ENCODE results near the gene NARF. TPM values are rescaled to one million over a fixed set of nuclear protein-coding genes. Genes with fewer than 3 reads are reported as not detected.

Gene NARF
- total RNA-seq, 2 experiments from 2014 or later: 49.9 to 51.3 TPM

- Mint-ChIP-seq H3K36me3 (peaks cover 28% of the 10 kb centered on the region), H3K4me1 (peaks cover 4% of the 10 kb centered on the region), H3K4me3 (no peak overlapping the region), H3K9me3 (no peaks in the 10 kb centered on the region), H3K27ac (no peak overlapping the region), H3K27me3 (no peaks in the 10 kb centered on the region)
- no peak for DNase-seq
These were observed 10.2 kb downstream of the NARF start for GRCh38 chr17:82468692-82469091.

DNA sequence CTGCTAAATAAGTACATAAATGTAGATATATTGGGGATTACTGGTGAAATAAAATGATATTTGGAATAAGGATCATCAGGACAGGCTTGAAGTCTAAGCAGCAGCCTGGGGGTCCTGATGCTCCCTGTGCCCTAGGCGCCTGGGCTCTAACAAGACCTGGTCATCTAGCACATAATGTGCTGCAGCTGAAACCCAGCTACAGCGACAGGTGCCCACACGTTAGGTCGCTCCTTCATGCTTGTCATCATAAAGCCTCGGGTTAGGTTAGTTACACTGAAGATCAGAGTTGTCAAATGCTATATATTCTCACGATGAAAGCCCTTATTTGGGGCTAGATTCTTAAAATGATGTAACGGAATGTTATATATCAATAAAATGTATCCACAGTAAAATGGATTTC is 11.5 kb downstream of the NARF start:
- no peaks in the 10 kb centered on the region for H3K27me3 Mint-ChIP-seq
- DNase-seq: no peak
- H3K4me3 Mint-ChIP-seq: no peak overlapping the region
- H3K4me1 Mint-ChIP-seq: peaks cover under 1% of the 10 kb centered on the region
- peaks cover 18% of the 10 kb centered on the region for H3K36me3 Mint-ChIP-seq
- H3K27ac Mint-ChIP-seq: no peak overlapping the region
- no peaks in the 10 kb centered on the region for H3K9me3 Mint-ChIP-seq

DNA sequence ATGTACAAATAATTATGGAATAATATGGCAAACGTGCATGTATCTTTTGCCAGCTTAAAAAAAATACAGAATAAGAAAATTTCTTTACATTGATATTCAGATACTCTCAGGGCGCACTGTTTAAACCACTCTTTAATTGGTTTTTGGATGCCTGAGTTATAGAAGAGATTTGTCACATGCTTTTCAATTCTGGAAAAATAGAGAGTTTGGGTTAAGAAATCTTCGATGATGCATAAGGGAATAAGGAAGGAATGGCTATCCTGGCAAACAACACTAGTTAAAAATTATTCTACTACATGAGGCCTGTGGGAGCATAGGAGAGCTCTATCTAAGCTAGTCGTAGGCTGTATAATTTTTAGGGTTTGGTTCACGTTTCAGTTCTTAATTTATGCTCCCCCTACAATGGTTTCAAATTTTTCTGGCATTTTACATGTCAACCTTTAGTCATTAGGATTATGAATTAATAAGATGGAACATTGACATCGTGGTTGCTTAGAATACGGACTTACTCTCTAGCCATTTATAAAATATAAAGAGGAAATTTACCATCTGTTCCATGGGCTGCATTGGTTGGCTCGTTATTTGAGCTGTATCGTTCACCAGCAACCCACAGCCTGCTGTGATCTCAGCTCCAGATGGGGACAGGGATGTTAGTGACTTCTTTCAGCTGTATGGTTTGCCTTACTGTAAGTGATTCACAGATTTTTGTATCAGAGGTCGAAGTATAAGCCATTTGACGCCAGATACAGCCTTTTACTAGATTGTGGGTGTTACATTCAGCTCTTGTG is 15.9 kb downstream of the NARF start:
- DNase-seq: no peak
- Mint-ChIP-seq H3K4me1 (no peaks in the 10 kb centered on the region), H3K27me3 (no peaks in the 10 kb centered on the region), H3K4me3 (no peak overlapping the region), H3K9me3 (no peaks in the 10 kb centered on the region), H3K36me3 (peaks cover 11% of the 10 kb centered on the region), H3K27ac (no peak overlapping the region)

GRCh38 chr17:82475458-82475857 is 16.9 kb downstream of the NARF start:
- Mint-ChIP-seq H3K27me3 (no peaks in the 10 kb centered on the region), H3K36me3 (peaks cover 8% of the 10 kb centered on the region), H3K4me1 (no peaks in the 10 kb centered on the region), H3K4me3 (no peak overlapping the region), H3K9me3 (no peaks in the 10 kb centered on the region), H3K27ac (no peak overlapping the region)
- no peak for DNase-seq

- Mint-ChIP-seq H3K4me1 (no peaks in the 10 kb centered on the region), H3K27ac (no peak overlapping the region), H3K4me3 (no peak overlapping the region), H3K9me3 (no peaks in the 10 kb centered on the region), H3K27me3 (no peaks in the 10 kb centered on the region), H3K36me3 (peaks cover 2% of the 10 kb centered on the region)
- no peak for DNase-seq
These were observed 19.4 kb downstream of the NARF start for GRCh38 chr17:82477934-82478333.

- Mint-ChIP-seq H3K36me3 (peaks cover 5% of the 10 kb centered on the region), H3K27ac (no peak overlapping the region), H3K4me1 (no peaks in the 10 kb centered on the region)
These were observed 21.1 kb downstream of the NARF start for GRCh38 chr17:82479602-82480001.

DNA sequence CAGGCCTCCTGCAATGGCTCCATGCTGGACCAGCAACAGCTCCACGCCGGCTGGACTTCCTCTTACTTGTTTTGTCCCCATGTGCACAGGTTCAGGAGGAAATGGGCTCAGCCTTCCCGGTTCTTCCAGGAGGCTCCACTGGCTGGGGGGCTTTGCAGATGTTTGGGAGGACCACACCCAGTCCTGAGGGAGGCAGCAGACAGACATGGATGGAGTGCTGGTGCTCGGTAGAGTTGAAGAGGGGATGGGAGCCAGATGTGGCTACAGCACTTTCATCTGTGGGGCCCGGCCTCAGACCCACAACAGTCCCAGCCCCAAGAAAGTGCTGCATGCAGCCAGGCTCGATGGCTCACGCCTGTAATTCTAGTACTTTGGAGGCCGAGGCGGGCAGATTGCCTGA is 21.8 kb downstream of the NARF start:
- no peaks in the 10 kb centered on the region for H3K4me1 Mint-ChIP-seq
- DNase-seq: no peak
- no peaks in the 10 kb centered on the region for H3K27me3 Mint-ChIP-seq
- no peaks in the 10 kb centered on the region for H3K9me3 Mint-ChIP-seq
- no peak overlapping the region for H3K4me3 Mint-ChIP-seq
- H3K27ac Mint-ChIP-seq: no peak overlapping the region
- peaks cover 5% of the 10 kb centered on the region for H3K36me3 Mint-ChIP-seq

More at GRCh38 chr17:82479602-82480001, 21.1 kb downstream of the NARF start:
- H3K9me3 Mint-ChIP-seq: no peaks in the 10 kb centered on the region
- H3K4me3 Mint-ChIP-seq: no peak overlapping the region
- DNase-seq: no peak
- no peaks in the 10 kb centered on the region for H3K27me3 Mint-ChIP-seq

- H3K27me3 Mint-ChIP-seq: no peaks in the 10 kb centered on the region
- H3K9me3 Mint-ChIP-seq: no peaks in the 10 kb centered on the region
- H3K4me1 Mint-ChIP-seq: peaks cover 3% of the 10 kb centered on the region
- no peak overlapping the region for H3K27ac Mint-ChIP-seq
- H3K36me3 Mint-ChIP-seq: peaks cover 7% of the 10 kb centered on the region
- no peak for DNase-seq
- no peak overlapping the region for H3K4me3 Mint-ChIP-seq
These were observed 24.7 kb downstream of the NARF start for GRCh38 chr17:82483204-82483660.

- Mint-ChIP-seq H3K4me1 (peaks cover 3% of the 10 kb centered on the region), H3K36me3 (peaks cover 7% of the 10 kb centered on the region), H3K9me3 (no peaks in the 10 kb centered on the region), H3K27ac (no peak overlapping the region), H3K4me3 (no peak overlapping the region), H3K27me3 (no peaks in the 10 kb centered on the region)
- no peak for DNase-seq
These were observed 25.3 kb downstream of the NARF start for GRCh38 chr17:82483836-82484235.

DNA sequence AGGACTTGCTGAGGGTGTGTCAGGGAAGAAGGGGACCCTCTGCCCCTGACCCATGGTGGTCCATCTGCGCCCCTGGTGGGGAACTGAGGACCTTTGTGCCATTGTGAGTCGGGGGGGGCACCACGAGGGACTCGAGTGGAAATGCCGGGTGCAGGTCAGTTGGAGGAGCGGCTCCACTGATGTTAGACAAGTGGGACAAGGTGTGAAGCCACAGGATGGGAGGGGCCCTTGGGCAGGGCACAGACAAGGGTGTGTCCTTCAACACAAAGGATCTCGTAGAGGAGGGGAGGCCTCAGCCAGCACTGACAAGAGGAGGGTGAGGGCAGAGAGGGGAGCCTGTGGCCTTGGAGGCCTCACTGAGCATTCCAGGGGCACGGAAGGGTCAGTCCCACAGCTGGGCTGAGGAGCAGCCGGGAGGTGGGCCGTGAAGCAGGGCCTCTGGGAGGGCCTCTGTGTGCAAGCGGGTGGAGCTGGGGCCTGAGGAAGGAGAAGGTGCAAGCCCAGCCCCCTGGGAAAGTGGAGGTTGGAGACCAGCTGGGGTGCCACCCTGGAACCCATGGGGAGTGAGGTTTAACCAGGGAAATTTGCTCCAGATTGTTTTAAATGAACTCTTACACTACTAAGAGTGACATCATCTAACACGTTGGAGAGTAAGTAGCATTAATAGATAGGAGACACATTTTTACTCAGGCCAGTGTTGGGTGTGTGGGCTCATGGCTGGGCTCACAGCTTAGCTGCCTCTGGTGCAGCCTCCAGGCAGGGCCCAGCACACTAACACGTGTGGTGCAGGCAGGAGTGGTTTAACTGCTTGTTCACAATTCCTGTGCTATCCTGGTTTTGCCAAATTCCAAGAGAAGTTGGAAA is 27.9 kb downstream of the NARF start:
- no peak overlapping the region for H3K4me3 Mint-ChIP-seq
- peaks cover 3% of the 10 kb centered on the region for H3K4me1 Mint-ChIP-seq
- H3K9me3 Mint-ChIP-seq: no peaks in the 10 kb centered on the region
- H3K27ac Mint-ChIP-seq: no peak overlapping the region
- no peaks in the 10 kb centered on the region for H3K27me3 Mint-ChIP-seq
- H3K36me3 Mint-ChIP-seq: peaks cover 5% of the 10 kb centered on the region
- DNase-seq: no peak

- H3K36me3 Mint-ChIP-seq: peaks cover 5% of the 10 kb centered on the region
These were observed 29.4 kb downstream of the NARF start for GRCh38 chr17:82487910-82488309.

DNA sequence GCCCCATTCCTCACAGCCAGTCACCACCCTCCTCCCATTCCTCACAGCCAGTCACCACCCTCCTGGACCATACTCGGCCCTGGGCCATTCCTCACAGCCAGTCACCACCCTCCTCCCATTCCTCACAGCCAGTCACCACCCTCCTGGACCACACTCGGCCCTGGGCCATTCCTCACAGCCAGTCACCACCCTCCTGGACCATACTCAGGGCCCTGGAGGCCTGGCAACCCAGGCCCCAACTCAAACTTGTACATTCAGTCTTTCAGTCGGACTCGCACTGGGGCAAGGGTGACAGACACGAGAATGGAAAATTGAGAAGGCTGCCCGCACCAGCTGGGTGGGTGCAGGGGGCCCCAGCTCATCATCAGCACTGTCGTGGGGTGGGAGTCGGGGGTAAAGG is 30.6 kb downstream of the NARF start:
- Mint-ChIP-seq H3K9me3 (no peaks in the 10 kb centered on the region), H3K4me3 (no peak overlapping the region), H3K4me1 (peaks cover 7% of the 10 kb centered on the region), H3K36me3 (peaks cover 2% of the 10 kb centered on the region), H3K27me3 (peaks cover 1% of the 10 kb centered on the region), H3K27ac (no peak overlapping the region)
- no peak for DNase-seq

More at GRCh38 chr17:82487910-82488309, 29.4 kb downstream of the NARF start:
- Mint-ChIP-seq H3K4me3 (no peak overlapping the region), H3K27me3 (no peaks in the 10 kb centered on the region), H3K27ac (peak overlapping the region; percentile 48), H3K4me1 (peaks cover 3% of the 10 kb centered on the region), H3K9me3 (no peaks in the 10 kb centered on the region)
- DNase-seq: no peak

DNA sequence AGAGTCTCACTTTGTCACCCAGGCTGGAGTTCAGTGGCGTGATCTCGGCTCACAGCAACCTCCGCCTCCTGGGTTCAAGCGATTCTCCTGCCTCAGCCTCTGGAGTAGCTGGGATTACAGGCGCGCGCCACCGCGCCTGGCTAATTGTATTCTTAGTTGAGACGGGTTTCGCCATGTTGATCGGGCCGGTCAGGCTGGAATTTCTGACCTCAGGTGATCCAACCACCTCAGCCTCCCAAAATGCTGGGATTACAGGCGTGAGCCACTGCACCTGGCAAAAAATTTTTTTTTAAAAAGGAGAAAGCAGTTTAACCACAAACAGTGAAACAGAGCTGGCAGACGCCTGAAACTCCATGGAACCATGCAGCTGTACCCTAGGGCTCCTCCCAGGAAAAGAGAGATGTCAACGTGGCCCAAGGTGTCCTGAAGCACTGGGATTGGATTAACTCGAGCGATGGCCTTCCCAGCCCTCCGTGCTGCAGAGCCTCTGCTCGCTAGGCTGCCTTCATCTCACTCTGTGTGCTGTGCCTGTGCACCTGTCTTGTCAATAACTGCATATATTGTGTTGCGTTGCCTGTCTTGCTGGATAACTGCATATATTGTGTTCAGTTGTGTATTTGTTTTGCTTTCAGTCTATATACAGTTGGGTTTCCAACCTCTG is 31.4 kb downstream of the NARF start:
- H3K27ac Mint-ChIP-seq: no peak overlapping the region
- no peak overlapping the region for H3K4me3 Mint-ChIP-seq
- peaks cover 15% of the 10 kb centered on the region for H3K4me1 Mint-ChIP-seq
- peaks cover 10% of the 10 kb centered on the region for H3K27me3 Mint-ChIP-seq
- DNase-seq: no peak
- no peaks in the 10 kb centered on the region for H3K9me3 Mint-ChIP-seq
- H3K36me3 Mint-ChIP-seq: peaks cover 2% of the 10 kb centered on the region

DNA sequence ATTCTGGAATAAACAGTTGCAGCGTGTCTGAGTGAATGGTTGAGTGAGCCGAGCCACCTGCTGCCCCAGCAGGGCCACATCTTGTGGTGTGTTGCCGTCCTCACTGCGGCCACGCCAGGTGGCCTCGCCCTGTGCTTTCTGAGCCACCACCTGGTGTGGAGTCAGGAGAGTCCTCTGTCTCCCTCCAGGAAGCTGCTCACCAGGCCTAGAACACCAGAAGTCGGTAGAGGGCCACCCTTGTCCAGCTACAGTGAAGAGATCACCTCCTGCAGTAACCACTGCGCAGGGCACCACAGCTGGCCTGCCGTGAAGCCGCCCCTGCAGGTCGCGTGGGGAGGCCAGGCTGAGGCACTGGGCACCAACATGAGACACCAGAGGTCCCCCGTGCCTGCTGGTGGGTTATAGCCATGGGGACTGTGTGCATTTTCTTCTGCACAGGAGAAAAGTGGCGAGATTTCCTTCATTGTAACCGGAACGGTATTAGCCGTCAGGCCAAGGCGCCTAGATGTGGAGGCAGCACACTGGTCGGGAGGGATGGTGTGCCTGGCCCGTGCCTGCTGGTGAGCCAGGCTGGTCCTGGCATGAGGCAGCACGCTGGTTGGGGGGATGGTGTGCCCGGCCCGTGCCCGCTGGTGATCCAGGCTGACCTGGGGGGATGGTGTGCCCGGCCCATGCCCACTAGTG is 32.1 kb downstream of the NARF start:
- Mint-ChIP-seq H3K27ac (no peak overlapping the region), H3K4me1 (peaks cover 15% of the 10 kb centered on the region), H3K4me3 (no peak overlapping the region), H3K36me3 (peaks cover 2% of the 10 kb centered on the region), H3K9me3 (no peaks in the 10 kb centered on the region), H3K27me3 (peaks cover 10% of the 10 kb centered on the region)
- no peak for DNase-seq

- no peak overlapping the region for H3K27ac Mint-ChIP-seq
- peaks cover 2% of the 10 kb centered on the region for H3K36me3 Mint-ChIP-seq
- H3K4me1 Mint-ChIP-seq: peaks cover 13% of the 10 kb centered on the region
- no peaks in the 10 kb centered on the region for H3K9me3 Mint-ChIP-seq
- no peak for DNase-seq
- H3K4me3 Mint-ChIP-seq: no peak overlapping the region
- H3K27me3 Mint-ChIP-seq: peaks cover 10% of the 10 kb centered on the region
These were observed 32.6 kb downstream of the NARF start for GRCh38 chr17:82491196-82491530.
